Measurements from ENCODE around the gene DISC1.

DISC1 gene

GRCh38 chr1:232038706-232039677 is 412.4 kb downstream of the DISC1 start:
- Mint-ChIP-seq H3K9me3 (no peaks in the 10 kb centered on the region), H3K36me3 (ENCODE audit: low read depth) (no peaks in the 10 kb centered on the region), H3K27me3 (ENCODE audit: low read depth) (peaks cover 4% of the 10 kb centered on the region), H3K27ac (no peak overlapping the region), H3K4me3 (no peak overlapping the region), H3K4me1 (peaks cover 6% of the 10 kb centered on the region)
- TF ChIP-seq CTCF (IDR thresholded peaks at IDR 0.05; ENCODE audit: unreplicated experiment in 3 of 3): no peak

DNA sequence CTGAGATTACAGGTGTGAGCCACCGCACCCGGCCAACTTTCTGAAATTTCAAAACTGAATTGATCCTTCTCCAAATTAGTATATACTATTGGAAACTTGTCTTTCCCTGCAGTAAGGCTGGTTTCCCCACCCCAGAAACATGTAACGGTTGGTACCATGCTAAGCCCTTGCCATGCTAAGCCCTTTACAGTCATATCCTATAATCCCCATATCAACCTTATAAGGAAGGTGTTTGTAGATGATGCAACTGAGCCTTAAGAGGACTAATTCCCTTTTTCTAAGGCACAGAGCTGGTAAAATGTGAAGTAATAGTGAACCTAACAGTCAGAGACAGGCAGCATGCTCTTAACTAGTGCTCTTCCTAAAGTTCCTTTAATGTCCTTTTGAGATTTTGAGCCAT is 413.7 kb downstream of the DISC1 start:
- H3K4me3 Mint-ChIP-seq: no peak overlapping the region
- peaks cover 6% of the 10 kb centered on the region for H3K4me1 Mint-ChIP-seq
- H3K36me3 Mint-ChIP-seq (ENCODE audit: low read depth): no peaks in the 10 kb centered on the region
- H3K27ac Mint-ChIP-seq: no peak overlapping the region
- H3K9me3 Mint-ChIP-seq: no peaks in the 10 kb centered on the region
- no peak for TF ChIP-seq CTCF (IDR thresholded peaks at IDR 0.05; ENCODE audit: unreplicated experiment in 3 of 3)
- peaks cover 9% of the 10 kb centered on the region for H3K27me3 Mint-ChIP-seq (ENCODE audit: low read depth)

- Mint-ChIP-seq H3K4me1 (peaks cover 4% of the 10 kb centered on the region), H3K27me3 (ENCODE audit: low read depth) (peaks cover 5% of the 10 kb centered on the region), H3K27ac (no peak overlapping the region), H3K4me3 (no peak overlapping the region), H3K36me3 (ENCODE audit: low read depth) (no peaks in the 10 kb centered on the region), H3K9me3 (no peaks in the 10 kb centered on the region)
- TF ChIP-seq CTCF (IDR thresholded peaks at IDR 0.05; ENCODE audit: unreplicated experiment in 3 of 3): no peak
Measured at GRCh38 chr1:232044728-232045127, 418.1 kb downstream of the DISC1 start.

DNA sequence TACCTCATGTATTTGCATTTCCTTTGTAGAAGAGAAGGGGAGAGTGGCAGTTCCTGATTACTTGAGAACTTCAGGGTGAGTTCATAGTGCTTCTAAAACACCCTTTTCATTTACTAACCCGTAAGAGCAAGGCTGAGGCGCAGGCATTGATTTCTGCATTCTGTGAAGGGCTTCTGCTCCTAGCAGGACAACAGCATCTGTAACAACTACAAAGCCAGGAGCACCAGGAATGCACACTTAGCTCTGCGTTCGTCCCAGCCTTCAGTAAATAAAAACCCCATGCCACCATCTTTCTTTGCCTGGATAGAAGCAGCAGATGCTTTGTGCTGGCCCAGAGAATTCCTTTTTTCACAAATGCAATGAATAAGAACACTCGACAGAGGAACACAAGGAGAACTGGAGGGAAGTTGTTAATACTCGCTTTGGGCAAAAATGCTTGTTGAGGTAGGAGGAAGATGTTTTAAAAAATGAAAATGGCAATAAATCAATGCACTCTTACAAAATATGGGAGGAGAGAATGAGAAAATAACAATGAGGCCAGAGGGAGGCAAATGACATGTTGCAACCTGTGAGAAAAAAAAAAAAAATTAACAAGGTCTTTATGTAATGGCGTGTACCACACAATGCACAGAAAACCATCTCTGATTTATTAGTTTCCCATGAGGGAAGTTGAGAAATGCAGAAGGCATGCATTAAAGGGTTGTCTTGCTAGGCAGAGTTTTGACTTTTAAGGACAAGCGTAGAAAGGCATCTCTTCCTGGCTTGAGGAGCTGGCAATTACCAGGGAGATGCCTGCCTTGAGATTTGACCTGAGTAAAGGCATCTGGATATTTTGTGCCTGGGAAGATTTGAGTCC is 418.8 kb downstream of the DISC1 start:
- H3K27me3 Mint-ChIP-seq (ENCODE audit: low read depth): peaks cover 5% of the 10 kb centered on the region
- no peak for TF ChIP-seq CTCF (IDR thresholded peaks at IDR 0.05; ENCODE audit: unreplicated experiment in 3 of 3)
- H3K4me1 Mint-ChIP-seq: peaks cover 4% of the 10 kb centered on the region
- H3K9me3 Mint-ChIP-seq: no peaks in the 10 kb centered on the region
- H3K36me3 Mint-ChIP-seq (ENCODE audit: low read depth): no peaks in the 10 kb centered on the region
- H3K4me3 Mint-ChIP-seq: no peak overlapping the region
- no peak overlapping the region for H3K27ac Mint-ChIP-seq

DNA sequence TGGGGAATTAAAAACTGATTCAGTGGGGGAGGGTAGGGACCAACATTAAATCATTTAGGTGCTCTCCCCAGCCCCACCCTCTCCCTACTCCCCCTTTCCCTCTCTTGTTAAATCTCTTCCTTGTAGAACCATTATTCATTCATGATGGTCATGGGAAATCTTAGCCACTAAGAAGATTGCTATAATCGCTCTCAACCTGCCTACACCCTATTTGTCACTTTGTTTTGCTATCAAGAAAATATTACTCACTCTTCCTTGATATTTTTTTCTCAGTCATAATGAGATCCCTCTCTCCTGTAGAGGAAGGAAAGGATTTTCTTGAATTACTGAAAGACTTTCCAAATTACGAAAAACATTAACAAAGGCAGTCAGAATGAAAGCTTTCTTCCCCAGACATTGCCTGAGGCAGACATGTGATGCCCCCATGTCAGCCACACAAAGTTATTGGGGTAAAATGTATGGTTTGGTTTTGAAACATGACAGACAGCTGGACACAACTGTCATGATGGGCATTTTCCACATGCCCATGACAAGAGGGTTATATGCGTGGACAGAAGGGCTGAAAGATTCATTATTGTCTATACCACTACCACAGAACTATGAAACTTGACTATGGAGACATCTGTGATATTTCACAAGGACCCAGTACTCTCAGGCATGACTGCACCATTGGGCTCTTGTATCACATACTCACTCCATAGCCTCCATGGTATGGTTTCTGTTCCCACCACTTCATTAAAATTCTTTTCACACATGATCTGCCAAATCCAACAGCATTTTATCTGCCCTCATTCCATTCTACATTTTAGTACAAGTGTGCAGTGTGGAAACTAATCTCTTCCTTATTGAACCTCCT is 420.1 kb downstream of the DISC1 start:
- H3K36me3 Mint-ChIP-seq (ENCODE audit: low read depth): no peaks in the 10 kb centered on the region

More for the DNA sequence above, 420.1 kb downstream of the DISC1 start:
- H3K9me3 Mint-ChIP-seq: no peaks in the 10 kb centered on the region
- peaks cover 5% of the 10 kb centered on the region for H3K27me3 Mint-ChIP-seq (ENCODE audit: low read depth)
- peaks cover 4% of the 10 kb centered on the region for H3K4me1 Mint-ChIP-seq
- no peak overlapping the region for H3K27ac Mint-ChIP-seq
- no peak for TF ChIP-seq CTCF (IDR thresholded peaks at IDR 0.05; ENCODE audit: unreplicated experiment in 3 of 3)
- no peak overlapping the region for H3K4me3 Mint-ChIP-seq

Data from nephron (organoid).